ENCODE data around the gene PITPNM1.

DNA sequence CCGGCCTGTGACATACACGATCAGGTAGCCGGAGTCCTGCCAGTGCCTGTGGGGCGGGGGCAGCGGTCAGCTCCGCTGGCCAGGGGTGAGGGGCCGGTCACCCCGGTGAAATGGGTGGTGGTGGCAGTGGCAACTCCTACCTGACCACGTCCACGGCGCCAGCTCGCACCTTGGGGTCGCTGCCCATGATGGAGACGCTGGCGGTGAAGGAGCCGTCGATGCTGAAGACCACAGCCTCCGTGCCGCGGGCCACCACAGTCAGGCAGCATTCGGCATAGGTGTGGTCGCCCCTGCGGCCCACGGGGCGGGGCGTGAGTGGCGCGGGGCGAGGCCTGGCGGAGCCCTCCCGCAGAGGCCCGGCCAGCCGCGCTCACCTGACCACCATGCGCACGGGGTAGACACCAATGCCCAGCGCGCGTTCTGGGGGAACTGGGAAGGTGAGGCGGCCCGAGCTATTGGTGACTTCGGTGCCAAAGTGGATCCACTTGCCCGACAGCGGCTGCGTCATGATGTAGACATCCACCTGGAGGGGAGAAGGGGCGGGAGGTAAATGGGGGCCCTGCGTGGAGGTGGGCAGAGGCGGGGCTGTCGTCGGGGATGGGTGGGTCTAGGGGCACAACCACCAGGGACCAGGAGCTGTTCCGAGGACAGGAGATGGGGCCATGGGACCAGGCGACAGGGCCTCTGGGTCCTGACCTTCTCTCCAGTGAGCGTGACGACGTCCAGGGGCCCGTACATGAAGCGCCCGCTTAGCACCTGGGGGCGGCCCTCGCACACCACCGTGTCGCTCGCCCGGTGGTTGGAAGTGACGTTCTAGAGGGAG lies 11.4 kb downstream of the PITPNM1 start:
- TF ChIP-seq EZH2 (IDR thresholded peaks at IDR 0.05) (no peak), POLR2AphosphoS5 (IDR thresholded peaks at IDR 0.05; ENCODE audit: borderline replicate concordance, low read depth, low read length) (no peak)

Data from SK-N-MC (cell line).